Erythroblast (primary cell): ENCODE results near the gene FGD3.

ENCODE experiments used
- GATA1 ChIP-seq: IDR thresholded peaks from 2 replicates; pipeline ENCODE4 v1.6.1; 2011; ENCODE audit warnings: low read depth, mild to moderate bottlenecking, control low read depth, low read length, moderate library complexity
- POLR2A ChIP-seq: IDR thresholded peaks from 2 replicates; pipeline ENCODE4 v1.6.1; 2011; ENCODE audit warnings: mild to moderate bottlenecking, low read length

DNA sequence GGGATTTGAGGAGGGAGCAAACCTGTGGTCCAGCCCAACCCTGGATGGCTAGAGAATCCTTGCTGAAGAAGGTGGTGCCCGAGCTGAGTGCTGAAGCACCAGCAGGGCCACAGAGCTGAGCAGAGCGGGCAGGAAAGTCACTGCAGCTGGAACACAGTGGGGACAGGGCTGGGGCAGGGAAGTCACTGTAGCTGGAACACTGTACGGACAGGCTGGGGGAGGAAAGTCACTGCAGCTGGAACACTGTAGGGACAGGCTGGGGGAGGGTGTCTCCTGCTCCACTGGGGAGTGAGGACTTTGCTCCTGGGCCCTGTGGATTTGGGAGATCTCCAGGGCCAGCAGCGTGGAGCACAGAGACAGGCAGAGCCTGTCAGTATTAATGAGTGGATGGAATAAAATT lies 102.2 kb downstream of the FGD3 start:
- no peak for TF ChIP-seq POLR2A
- TF ChIP-seq GATA1, result no peak
